Mesenchymal stem cell (in vitro differentiated cells and primary cell): ENCODE results near the gene GJD3.

Source experiments
- DNase-seq: peaks from one replicate; pipeline ENCODE4 v3.0.0-alpha.2; 2013
- H2AFZ ChIP-seq: one replicate; pipeline ENCODE4 v1.6.1; 2013; ENCODE audit warnings: low read depth, mild to moderate bottlenecking, control low read depth, inconsistent platforms, low read length, moderate library complexity
- H2AK5ac ChIP-seq: 2 replicates; pipeline ENCODE4 v1.6.1; 2013; ENCODE audit warnings: low read length, moderate library complexity, mild to moderate bottlenecking, inconsistent platforms; ENCODE audit not compliant: severe bottlenecking
- H2BK120ac ChIP-seq: one replicate; pipeline ENCODE4 v1.6.1; 2013; ENCODE audit warnings: low read depth, mild to moderate bottlenecking, inconsistent platforms, low read length, moderate library complexity
- H2BK12ac ChIP-seq, 2 experiments: one replicate each; pipeline ENCODE4 v1.6.1; 2013; ENCODE audit warnings: inconsistent platforms in 2 of 2, low read length in 2 of 2, mild to moderate bottlenecking in 2 of 2, moderate library complexity in 2 of 2, control low read depth in 1 of 2
- H2BK15ac ChIP-seq: one replicate; pipeline ENCODE4 v1.6.1; 2013; ENCODE audit warnings: mild to moderate bottlenecking, low read depth, inconsistent platforms; ENCODE audit not compliant: poor library complexity, severe bottlenecking
- H2BK5ac ChIP-seq: 2 replicates; pipeline ENCODE4 v1.6.1; 2013; ENCODE audit warnings: low read depth, mild to moderate bottlenecking, low read length, control low read depth, inconsistent platforms; ENCODE audit not compliant: poor library complexity, severe bottlenecking
- H3K14ac ChIP-seq, 2 experiments: one replicate each; pipeline ENCODE4 v1.6.1; 2013; ENCODE audit warnings: inconsistent platforms in 2 of 2, low read length in 2 of 2, control low read depth in 1 of 2, mild to moderate bottlenecking in 1 of 2, moderate library complexity in 1 of 2
- H3K18ac ChIP-seq, 2 experiments: one replicate each; pipeline ENCODE4 v1.6.1; 2013; ENCODE audit warnings: inconsistent platforms in 2 of 2, low read length in 2 of 2, control low read depth in 1 of 2, low read depth in 1 of 2, mild to moderate bottlenecking in 1 of 2
- H3K23ac ChIP-seq, 2 experiments: one replicate each; pipeline ENCODE4 v1.6.1; 2013; ENCODE audit warnings: inconsistent platforms in 2 of 2, low read length in 2 of 2, mild to moderate bottlenecking in 2 of 2, moderate library complexity in 2 of 2, control low read depth in 1 of 2
- H3K27ac ChIP-seq: 2 replicates; pipeline ENCODE4 v1.5.1; 2013; ENCODE audit warnings: mild to moderate bottlenecking, moderate library complexity, low read length, control low read depth, inconsistent platforms; ENCODE audit not compliant: poor library complexity, severe bottlenecking
- H3K27me3 ChIP-seq, 2 experiments: 2 replicates each; pipeline versions ENCODE4 v1.6.1 to v1.7.0; 2013; ENCODE audit warnings: low read length in 2 of 2, mild to moderate bottlenecking in 2 of 2, moderate library complexity in 2 of 2, control low read depth in 1 of 2, inconsistent platforms in 1 of 2; ENCODE audit not compliant: control insufficient read depth in 1 of 2, insufficient read depth in 1 of 2
- H3K36me3 ChIP-seq, 2 experiments: 2 replicates each; pipeline versions ENCODE4 v1.6.1 to v1.7.0; 2013; ENCODE audit warnings: low read length in 2 of 2, control low read depth in 1 of 2, inconsistent platforms in 1 of 2, low read depth in 1 of 2, mild to moderate bottlenecking in 1 of 2; ENCODE audit not compliant: insufficient read depth in 2 of 2, control insufficient read depth in 1 of 2
- H3K4ac ChIP-seq, 2 experiments: one replicate each; pipeline ENCODE4 v1.6.1; 2013; ENCODE audit warnings: inconsistent platforms in 2 of 2, low read length in 2 of 2, mild to moderate bottlenecking in 2 of 2, moderate library complexity in 2 of 2, control low read depth in 1 of 2, low read depth in 1 of 2
- H3K4me1 ChIP-seq: 2 replicates; pipeline ENCODE4 v1.6.1; 2013; ENCODE audit warnings: low read depth, low read length, control low read depth; ENCODE audit not compliant: control insufficient read depth, insufficient read depth
- H3K4me2 ChIP-seq: 2 replicates; pipeline ENCODE4 v1.6.1; 2013; ENCODE audit warnings: low read length, mild to moderate bottlenecking, inconsistent platforms; ENCODE audit not compliant: poor library complexity, severe bottlenecking
- H3K4me3 ChIP-seq, 2 experiments: 2 replicates each; pipeline versions ENCODE4 v1.5.1 to v1.7.0; 2013; ENCODE audit warnings: low read length in 2 of 2, mild to moderate bottlenecking in 2 of 2, control low read depth in 1 of 2, low read depth in 1 of 2; ENCODE audit not compliant: insufficient read depth in 1 of 2
- H3K79me1 ChIP-seq: replicated peaks from 2 replicates; pipeline ENCODE4 v1.6.1; 2013; ENCODE audit warnings: mild to moderate bottlenecking, control low read depth, low read length, inconsistent platforms; ENCODE audit not compliant: poor library complexity, severe bottlenecking
- H3K9ac ChIP-seq: 2 replicates; pipeline ENCODE4 v1.7.0; 2013; ENCODE audit warnings: mild to moderate bottlenecking, low read length, moderate library complexity
- H3K9me3 ChIP-seq: 2 replicates; pipeline ENCODE4 v1.7.0; 2013; ENCODE audit warnings: mild to moderate bottlenecking, low read length; ENCODE audit not compliant: control insufficient read depth
- H4K8ac ChIP-seq: one replicate; pipeline ENCODE4 v1.6.1; 2013; ENCODE audit warnings: inconsistent platforms, mild to moderate bottlenecking, low read length, moderate library complexity
- H4K91ac ChIP-seq: one replicate; pipeline ENCODE4 v1.6.1; 2013; ENCODE audit warnings: mild to moderate bottlenecking, low read length, inconsistent platforms
- WGBS: methylation state at CpG from one replicate; pipeline ENCODE4 v1.1.7; 2013; ENCODE audit warnings: mixed read lengths; 5-methylcytosine and 5-hydroxymethylcytosine counted together

GJD3 gene

DNA sequence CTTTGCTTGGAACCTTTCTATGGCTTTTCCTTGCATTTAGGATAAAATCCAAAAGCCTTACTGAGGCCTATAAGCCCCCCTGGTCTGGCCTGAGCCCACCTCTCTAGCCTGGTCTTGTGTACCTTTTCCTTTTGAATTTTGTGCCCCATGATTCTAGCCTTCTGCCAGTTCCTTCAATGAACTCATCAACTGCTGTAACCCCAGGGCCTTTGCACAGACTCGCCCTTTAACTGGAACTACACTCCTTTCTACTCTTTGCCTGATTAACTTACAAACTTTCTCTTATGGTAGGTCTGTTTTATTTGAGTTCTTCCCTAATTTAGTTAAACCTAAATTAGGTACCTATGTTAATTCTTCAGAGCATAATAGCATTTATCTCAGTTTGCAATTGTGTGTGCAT, 24.2 kb downstream of the GJD3 start:
- peaks cover 36% of the 10 kb centered on the region for H3K4me1 ChIP-seq
- no peaks in the 10 kb centered on the region for H3K27me3 ChIP-seq
- no peak overlapping the region for H2AFZ ChIP-seq
- no peak overlapping the region for H2BK120ac ChIP-seq
- no peak overlapping the region for H3K27ac ChIP-seq
- H3K9me3 ChIP-seq: no peaks in the 10 kb centered on the region
- no peak overlapping the region for H4K91ac ChIP-seq
- H4K8ac ChIP-seq: no peak overlapping the region
- no peak for DNase-seq
- peak overlapping the region; percentile 1 for H3K9ac ChIP-seq
- no peak overlapping the region for H2BK15ac ChIP-seq
- H3K4me2 ChIP-seq: no peak overlapping the region
- no peak overlapping the region for H3K14ac ChIP-seq
- no peak overlapping the region for H3K4ac ChIP-seq
- H2BK12ac ChIP-seq: no peak overlapping the region
- H3K79me1 ChIP-seq: peaks cover 31% of the 10 kb centered on the region
- no peak overlapping the region for H2BK5ac ChIP-seq
- H3K23ac ChIP-seq: no peak overlapping the region
- H3K18ac ChIP-seq: no peak overlapping the region
- no CpG with 5 or more reads among the region's 1 CpG for WGBS
- H3K4me3 ChIP-seq: no peak overlapping the region
- H3K36me3 ChIP-seq: peaks cover 14 to 18% of the 10 kb centered on the region in 2 experiments
- no peak overlapping the region for H2AK5ac ChIP-seq

DNA sequence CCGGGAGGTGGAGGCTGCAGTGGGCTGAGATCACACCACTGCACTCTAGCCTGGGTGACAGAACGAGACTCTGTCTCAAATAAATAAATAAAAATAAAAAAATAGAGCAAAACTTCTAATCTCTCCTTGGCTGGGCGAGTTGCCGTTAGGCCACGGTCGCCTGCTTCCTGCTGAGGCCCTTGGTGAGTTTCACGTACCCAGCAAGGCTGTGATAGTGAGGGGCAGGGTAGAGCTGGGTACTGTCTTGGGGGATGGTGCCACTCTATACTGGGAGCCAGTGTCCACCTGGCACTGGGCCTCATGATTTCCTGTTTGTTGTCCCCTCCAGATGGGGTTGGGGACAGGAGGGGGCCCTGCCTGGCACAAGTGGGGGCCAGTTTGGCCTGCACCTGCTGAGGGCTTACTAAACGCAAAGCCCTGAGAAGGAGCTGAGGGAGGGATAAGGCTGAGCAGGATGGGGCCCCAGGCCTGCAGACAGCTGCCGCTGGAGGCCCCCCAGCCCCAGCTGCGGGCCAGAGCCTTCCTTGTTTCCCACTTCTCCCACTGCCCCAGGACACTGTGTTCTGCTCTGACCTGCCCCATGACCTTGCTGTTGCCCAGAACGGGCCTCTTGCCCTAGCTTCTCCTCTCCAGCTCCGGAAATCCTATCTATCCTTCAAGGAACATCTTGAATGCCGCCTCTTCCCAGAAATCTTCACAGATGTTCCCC, 25.4 kb downstream of the GJD3 start:
- no peak overlapping the region for H3K4me2 ChIP-seq
- no peak overlapping the region for H3K14ac ChIP-seq
- H3K9ac ChIP-seq: no peak overlapping the region
- WGBS: 75% methylated on average over 10 of the region's 13 CpGs
- no peak overlapping the region for H3K4me3 ChIP-seq
- no peak overlapping the region for H2BK120ac ChIP-seq
- H3K36me3 ChIP-seq: peaks cover 14 to 18% of the 10 kb centered on the region in 2 experiments
- H3K9me3 ChIP-seq: no peaks in the 10 kb centered on the region
- H3K4ac ChIP-seq: no peak overlapping the region
- no peaks in the 10 kb centered on the region for H3K27me3 ChIP-seq
- no peak overlapping the region for H2BK12ac ChIP-seq
- H4K91ac ChIP-seq: no peak overlapping the region
- H2BK5ac ChIP-seq: no peak overlapping the region
- no peak overlapping the region for H3K27ac ChIP-seq
- peaks cover 27% of the 10 kb centered on the region for H3K79me1 ChIP-seq
- no peak overlapping the region for H4K8ac ChIP-seq
- no peak overlapping the region for H2AFZ ChIP-seq
- H3K4me1 ChIP-seq: peaks cover 32% of the 10 kb centered on the region
- no peak for DNase-seq
- peak overlapping the region in 1 of 2 experiments; percentile 23 for H3K23ac ChIP-seq
- peak overlapping the region in 1 of 2 experiments; percentile 33 for H3K18ac ChIP-seq
- no peak overlapping the region for H2BK15ac ChIP-seq
- H2AK5ac ChIP-seq: no peak overlapping the region

DNA sequence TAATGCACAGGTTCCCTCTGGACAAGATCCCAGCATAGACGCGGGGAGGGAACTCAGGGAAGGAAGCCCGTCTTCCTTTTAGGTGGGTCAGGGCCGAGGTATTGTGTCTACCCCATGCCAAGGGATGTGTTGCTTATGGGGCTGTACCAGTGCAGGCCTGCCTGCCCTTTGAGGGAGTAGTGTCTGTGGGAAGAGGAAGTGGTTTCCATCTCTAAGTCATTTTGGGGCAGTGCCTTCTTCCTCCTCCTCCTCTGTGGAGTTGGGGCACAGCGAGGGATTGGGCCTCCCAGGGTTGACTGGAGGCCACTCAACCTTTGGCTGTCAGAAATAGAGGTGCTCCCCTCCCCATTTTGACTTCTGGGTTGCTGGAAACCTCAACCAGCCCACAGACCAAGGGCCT, 26.5 kb downstream of the GJD3 start:
- no peak overlapping the region for H2BK5ac ChIP-seq
- H2AFZ ChIP-seq: no peak overlapping the region
- peaks cover 14 to 25% of the 10 kb centered on the region in 2 experiments for H3K36me3 ChIP-seq
- 97% methylated on average over 5 of the region's 5 CpGs for WGBS
- no peak for DNase-seq
- H3K4ac ChIP-seq: no peak overlapping the region
- H4K8ac ChIP-seq: no peak overlapping the region
- no peak overlapping the region for H3K4me3 ChIP-seq
- no peak overlapping the region for H3K4me2 ChIP-seq
- H3K14ac ChIP-seq: no peak overlapping the region
- no peak overlapping the region for H2BK15ac ChIP-seq
- H3K9me3 ChIP-seq: no peaks in the 10 kb centered on the region
- H3K18ac ChIP-seq: no peak overlapping the region
- no peaks in the 10 kb centered on the region for H3K27me3 ChIP-seq
- H3K23ac ChIP-seq: no peak overlapping the region
- peaks cover 22% of the 10 kb centered on the region for H3K4me1 ChIP-seq
- H2BK12ac ChIP-seq: no peak overlapping the region
- H4K91ac ChIP-seq: no peak overlapping the region
- H2BK120ac ChIP-seq: no peak overlapping the region
- no peak overlapping the region for H2AK5ac ChIP-seq
- H3K79me1 ChIP-seq: peaks cover 30% of the 10 kb centered on the region
- no peak overlapping the region for H3K27ac ChIP-seq
- no peak overlapping the region for H3K9ac ChIP-seq

DNA sequence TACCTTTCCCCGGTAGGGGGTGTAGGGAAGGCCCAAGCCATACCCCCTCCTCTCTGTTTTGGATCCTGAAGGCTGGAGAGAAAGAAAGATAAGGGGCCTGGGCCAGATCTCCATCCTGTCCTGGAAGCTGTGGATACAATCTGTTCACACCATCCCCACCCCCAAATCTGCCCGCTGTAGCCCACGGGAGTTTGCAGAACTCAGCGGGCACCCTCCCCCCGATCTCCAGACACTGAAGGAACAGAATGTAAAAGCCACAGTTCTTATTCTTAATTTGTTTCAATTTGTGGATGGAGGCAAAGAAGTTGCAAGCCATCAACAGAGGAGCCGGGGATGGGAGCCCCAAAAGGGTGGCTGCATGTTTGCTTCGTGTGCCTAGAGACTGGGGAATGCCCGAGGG, 27.2 kb downstream of the GJD3 start:
- no peak overlapping the region for H2AK5ac ChIP-seq
- no peaks in the 10 kb centered on the region for H3K9me3 ChIP-seq
- H3K4me3 ChIP-seq: no peak overlapping the region
- no peak overlapping the region for H2BK15ac ChIP-seq
- no peaks in the 10 kb centered on the region for H3K27me3 ChIP-seq
- H3K18ac ChIP-seq: no peak overlapping the region
- H3K4me2 ChIP-seq: no peak overlapping the region
- no peak overlapping the region for H4K91ac ChIP-seq
- no peak overlapping the region for H2BK120ac ChIP-seq
- no peak overlapping the region for H3K4ac ChIP-seq
- H3K14ac ChIP-seq: no peak overlapping the region
- H3K23ac ChIP-seq: no peak overlapping the region
- peaks cover 30% of the 10 kb centered on the region for H3K79me1 ChIP-seq
- peaks cover 14 to 29% of the 10 kb centered on the region in 2 experiments for H3K36me3 ChIP-seq
- H3K27ac ChIP-seq: no peak overlapping the region
- no peak overlapping the region for H4K8ac ChIP-seq
- peaks cover 23% of the 10 kb centered on the region for H3K4me1 ChIP-seq
- H2AFZ ChIP-seq: no peak overlapping the region
- H2BK5ac ChIP-seq: no peak overlapping the region
- 84% methylated on average over 7 of the region's 8 CpGs for WGBS
- peak overlapping the region; percentile 29 for H3K9ac ChIP-seq
- no peak overlapping the region for H2BK12ac ChIP-seq
- no peak for DNase-seq
